Measurements from ENCODE around the gene MYL9.

DNA sequence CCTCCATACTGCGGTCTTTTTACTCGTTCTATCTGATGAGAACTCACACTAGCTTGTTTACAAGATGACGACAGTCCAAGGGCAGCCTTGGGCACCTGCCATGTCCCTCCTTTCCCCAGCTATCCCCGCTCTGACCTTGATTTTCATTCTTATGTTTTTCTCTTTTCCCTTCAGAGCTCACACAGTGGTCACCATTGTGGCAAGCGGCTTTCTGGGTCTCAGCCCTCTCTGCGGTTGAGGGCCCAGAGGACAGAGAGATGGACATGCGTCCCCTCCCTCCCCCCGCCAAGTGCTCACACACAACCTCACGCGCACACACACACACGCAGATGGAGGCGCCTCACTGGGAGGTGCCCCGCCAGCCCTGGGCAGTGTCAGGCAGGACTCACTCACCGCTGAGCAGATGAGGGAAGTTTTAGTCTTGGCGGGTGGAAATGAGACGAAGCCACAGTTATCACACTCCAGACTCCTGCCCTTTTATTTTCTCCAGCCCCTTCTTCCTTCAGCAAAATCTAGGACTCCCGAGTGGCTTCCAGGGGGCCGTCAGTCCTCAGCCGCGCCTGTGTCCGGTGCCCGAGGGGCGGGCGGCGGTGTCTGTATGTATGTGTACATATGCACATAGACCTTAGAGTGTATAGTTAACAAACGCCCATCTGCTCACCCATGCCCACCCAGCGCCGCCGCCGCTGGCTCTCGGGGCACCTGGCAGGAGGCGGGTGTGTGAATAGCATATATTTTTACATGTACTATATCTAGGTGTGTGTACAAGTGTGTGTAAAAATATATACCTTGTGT lies 13.8 kb upstream of the MYL9 start:
- no peak for TF ChIP-seq POLR2A (IDR thresholded peaks at IDR 0.05)
- TF ChIP-seq, protein P1, sequence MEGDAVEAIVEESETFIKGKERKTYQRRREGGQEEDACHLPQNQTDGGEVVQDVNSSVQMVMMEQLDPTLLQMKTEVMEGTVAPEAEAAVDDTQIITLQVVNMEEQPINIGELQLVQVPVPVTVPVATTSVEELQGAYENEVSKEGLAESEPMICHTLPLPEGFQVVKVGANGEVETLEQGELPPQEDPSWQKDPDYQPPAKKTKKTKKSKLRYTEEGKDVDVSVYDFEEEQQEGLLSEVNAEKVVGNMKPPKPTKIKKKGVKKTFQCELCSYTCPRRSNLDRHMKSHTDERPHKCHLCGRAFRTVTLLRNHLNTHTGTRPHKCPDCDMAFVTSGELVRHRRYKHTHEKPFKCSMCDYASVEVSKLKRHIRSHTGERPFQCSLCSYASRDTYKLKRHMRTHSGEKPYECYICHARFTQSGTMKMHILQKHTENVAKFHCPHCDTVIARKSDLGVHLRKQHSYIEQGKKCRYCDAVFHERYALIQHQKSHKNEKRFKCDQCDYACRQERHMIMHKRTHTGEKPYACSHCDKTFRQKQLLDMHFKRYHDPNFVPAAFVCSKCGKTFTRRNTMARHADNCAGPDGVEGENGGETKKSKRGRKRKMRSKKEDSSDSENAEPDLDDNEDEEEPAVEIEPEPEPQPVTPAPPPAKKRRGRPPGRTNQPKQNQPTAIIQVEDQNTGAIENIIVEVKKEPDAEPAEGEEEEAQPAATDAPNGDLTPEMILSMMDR (IDR thresholded peaks at IDR 0.05) = no peak
- TF ChIP-seq EP300 (IDR thresholded peaks at IDR 0.05) = no peak
- TF ChIP-seq POLR2AphosphoS5 (IDR thresholded peaks at IDR 0.05) = no peak
